GM23338 (cell line): Measurements from ENCODE around the gene AFF3. TPM values are rescaled to one million over a fixed set of nuclear protein-coding genes. Genes with fewer than 3 reads are reported as not detected.

Source experiments
- ATAC-seq: fragments of 200-7000 bp; cut with Tn5 transposase; 3 replicates; pipeline ENCODE4 v1.9.1; 2020
- DNase-seq: peaks from one replicate; pipeline ENCODE4 v3.0.0-alpha.2; 2015; ENCODE audit warnings: low spot score
- H2AFZ ChIP-seq: fragments of 200-600 bp; sonication (generic); 2 replicates; pipeline ENCODE4 v1.8.0; 2016; ENCODE audit warnings: antibody characterized with exemption, mild to moderate bottlenecking, moderate library complexity
- H3F3A ChIP-seq: fragments of 200-600 bp; sonication (generic); replicated peaks from 2 replicates; pipeline ENCODE4 v1.8.0; 2017; ENCODE audit warnings: antibody characterized with exemption, mixed run types, low read depth
- H3K27ac ChIP-seq: fragments of 200-600 bp; sonication (generic); 2 replicates; pipeline ENCODE4 v1.6.1; 2016; ENCODE audit warnings: low read depth
- H3K27me3 ChIP-seq: fragments of 200-600 bp; sonication (generic); 2 replicates; pipeline ENCODE4 v1.8.0; 2016; ENCODE audit warnings: mild to moderate bottlenecking, mixed run types, moderate library complexity; ENCODE audit not compliant: insufficient read depth
- H3K36me3 ChIP-seq: fragments of 200-600 bp; sonication (generic); 2 replicates; pipeline ENCODE4 v1.8.0; 2016; ENCODE audit warnings: mild to moderate bottlenecking; ENCODE audit not compliant: insufficient read depth
- H3K4me1 ChIP-seq: fragments of 200-600 bp; sonication (generic); 2 replicates; pipeline ENCODE4 v1.8.0; 2016; ENCODE audit warnings: mild to moderate bottlenecking, moderate library complexity; ENCODE audit not compliant: insufficient read depth
- H3K4me2 ChIP-seq: fragments of 200-600 bp; sonication (generic); 2 replicates; pipeline ENCODE4 v1.7.1; 2017; ENCODE audit warnings: mixed run types
- H3K4me3 ChIP-seq: fragments of 200-600 bp; sonication (generic); 2 replicates; pipeline ENCODE4 v1.6.1; 2016; ENCODE audit warnings: mixed run types
- H3K79me2 ChIP-seq: fragments of 200-600 bp; sonication (generic); replicated peaks from 2 replicates; pipeline ENCODE4 v1.8.0; 2017; ENCODE audit warnings: mild to moderate bottlenecking; ENCODE audit not compliant: insufficient read depth
- H3K9me2 ChIP-seq: fragments of 200-600 bp; sonication (generic); 2 replicates; pipeline ENCODE4 v1.8.0; 2017; ENCODE audit not compliant: insufficient read depth
- H4K20me1 ChIP-seq: fragments of 200-600 bp; sonication (generic); replicated peaks from 2 replicates; pipeline ENCODE4 v1.8.0; 2017; ENCODE audit warnings: mild to moderate bottlenecking; ENCODE audit not compliant: insufficient read depth
- H3K27ac Mint-ChIP-seq: 2 replicates; pipeline ENCODE4 v1.8.0; 2020; ENCODE audit warnings: inconsistent platforms, mild to moderate bottlenecking, moderate library complexity, mixed read lengths
- H3K27me3 Mint-ChIP-seq: 3 replicates; pipeline ENCODE4 v1.8.0; 2022; ENCODE audit warnings: low read depth, mild to moderate bottlenecking, moderate library complexity, mixed read lengths, inconsistent platforms; ENCODE audit not compliant: insufficient read depth, poor library complexity
- H3K36me3 Mint-ChIP-seq: 3 replicates; pipeline ENCODE4 v1.8.0; 2021; ENCODE audit warnings: low read depth, mild to moderate bottlenecking, inconsistent platforms, moderate library complexity, mixed read lengths
- H3K4me1 Mint-ChIP-seq: 3 replicates; pipeline ENCODE4 v1.8.0; 2020; ENCODE audit warnings: mild to moderate bottlenecking, inconsistent platforms, mixed read lengths
- H3K4me3 Mint-ChIP-seq: 3 replicates; pipeline ENCODE4 v1.8.0; 2021; ENCODE audit warnings: moderate library complexity, mild to moderate bottlenecking, inconsistent platforms, mixed read lengths
- H3K9me3 Mint-ChIP-seq: 3 replicates; pipeline ENCODE4 v1.8.0; 2020; ENCODE audit warnings: moderate library complexity, mild to moderate bottlenecking, inconsistent platforms, mixed read lengths
- CREB1 ChIP-seq: fragments of 250-450 bp; sonication (Bioruptor Pico); IDR thresholded peaks from 2 replicates; pipeline ENCODE4 v1.5.0; 2020; ENCODE audit warnings: low read depth, mild to moderate bottlenecking, moderate library complexity
- REST ChIP-seq: IDR thresholded peaks from one replicate; pipeline ENCODE4 v1.6.1; 2018; ENCODE audit warnings: antibody characterized with exemption; ENCODE audit not compliant: unreplicated experiment
- ZNF331 ChIP-seq: fragments of 250-450 bp; sonication (Bioruptor Pico); IDR thresholded peaks from 2 replicates; pipeline ENCODE4 v1.5.0; 2020; ENCODE audit warnings: low read depth, mild to moderate bottlenecking, moderate library complexity
- ZNF462 ChIP-seq: fragments of 250-450 bp; sonication (Bioruptor Pico); IDR thresholded peaks from 2 replicates; pipeline ENCODE4 v1.5.0; 2020; ENCODE audit warnings: mild to moderate bottlenecking, moderate library complexity
- polyA plus RNA-seq: library from polyadenylated mRNA; unstranded; fragments of >200 nt; fragmentation: Nextera tagmentation; extraction: Ambion mirVana; gene quantifications from 2 replicates; pipeline ENCODE4 v1.2.1, GENCODE V29; 2016
- total RNA-seq: library from RNA; depleted of rRNA; stranded (reverse); fragments of >200 nt; shearing (Covaris generic); gene quantifications from 2 replicates; pipeline ENCODE4 v1.2.3, GENCODE V29; 2014

AFF3 gene
- total and polyA plus RNA-seq, 2 experiments from 2014 or later: 0.73 to 1.4 TPM

GRCh38 chr2:99652862-99653261, 489.5 kb downstream of the AFF3 start (continued):
- TF ChIP-seq REST (no peak), CREB1 (CRISPR knock-in tag) (no peak)

GRCh38 chr2:99651930-99652670, 490.3 kb downstream of the AFF3 start:
- no peak overlapping the region for H3K4me3 ChIP-seq
- Mint-ChIP-seq H3K27ac (peak overlapping the region; percentile 38), H3K36me3 (no peaks in the 10 kb centered on the region), H3K4me1 (peaks cover 25% of the 10 kb centered on the region), H3K27me3 (peaks cover 4% of the 10 kb centered on the region), H3K4me3 (no peak overlapping the region), H3K9me3 (no peaks in the 10 kb centered on the region)
- H3K4me2 ChIP-seq: peak overlapping the region; percentile 51
- H2AFZ ChIP-seq: no peak overlapping the region; the same call in 1 of the 2 replicates
- H3K79me2 ChIP-seq: no peaks in the 10 kb centered on the region
- no peaks in the 10 kb centered on the region for H3F3A ChIP-seq
- TF ChIP-seq ZNF331 (CRISPR knock-in tag): no peak
- TF ChIP-seq ZNF462 (CRISPR knock-in tag): peak; percentile 86
- DNase-seq (peak; percentile 6), ATAC-seq (peak; percentile 74)
- H3K4me1 ChIP-seq: peaks cover 6% of the 10 kb centered on the region; the same call in 1 of the 2 replicates
- 0 out of 2 replicates have a peak overlapping the region, but pooled peaks have one; percentile 37 for H3K27ac ChIP-seq
- H3K27me3 ChIP-seq: no peaks in the 10 kb centered on the region
- no peaks in the 10 kb centered on the region for H4K20me1 ChIP-seq
- no peaks in the 10 kb centered on the region for H3K9me2 ChIP-seq
- no peaks in the 10 kb centered on the region for H3K36me3 ChIP-seq
